ENCODE results near the gene SLC2A10.

DNA sequence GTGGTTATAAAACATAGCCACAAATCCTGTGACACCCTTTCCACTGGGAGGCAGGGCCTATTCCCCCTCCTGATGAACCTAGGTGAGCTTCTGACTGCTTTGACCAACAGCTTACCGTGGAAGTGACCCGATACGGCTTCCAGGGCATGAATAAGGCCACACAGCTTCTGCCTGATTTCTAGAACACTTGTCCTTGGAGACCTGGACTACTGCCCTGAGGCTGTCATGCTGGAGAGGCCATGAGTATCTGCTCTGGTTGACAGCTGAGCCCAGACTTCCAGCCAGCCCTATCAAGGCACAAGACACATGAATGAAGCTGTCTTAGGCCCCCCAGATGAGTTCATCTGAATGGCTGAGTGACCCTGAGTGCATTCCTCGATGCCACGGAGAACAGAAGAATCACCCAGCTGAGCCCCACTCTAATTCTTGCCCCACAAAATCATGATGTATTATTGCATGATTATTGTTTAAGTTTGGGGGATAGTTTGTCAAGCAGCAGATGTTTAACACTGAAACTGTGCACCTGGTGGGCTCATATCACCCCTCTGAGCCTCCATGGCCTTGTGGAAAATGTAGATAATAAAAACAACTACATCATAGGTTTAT is 36.8 kb upstream of the SLC2A10 start:
- TF ChIP-seq GATA3 (IDR thresholded peaks at IDR 0.05; ENCODE audit: low read depth, low read length) (no peak), GATA2 (IDR thresholded peaks at IDR 0.05; ENCODE audit: low read depth, low read length) (no peak)

Measured in SH-SY5Y (cell line).